ENCODE data around the gene AKR1C4.

GRCh38 chr10:5188358-5188757, 8.3 kb upstream of the AKR1C4 start:
- no peak for TF ChIP-seq CTCF (IDR thresholded peaks at IDR 0.05; ENCODE audit: low read depth, low read length)
- TF ChIP-seq POLR2A (IDR thresholded peaks at IDR 0.05; ENCODE audit: extremely low read depth, insufficient read length) = no peak

Measured in NB4 (cell line).